H1 (cell line): Measurements from ENCODE around the gene NBAS. TPM values are rescaled to one million over a fixed set of nuclear protein-coding genes. Genes with fewer than 3 reads are reported as not detected.

Source experiments
- CTCF ChIA-PET: fragments of 300-600 bp; sonication (Branson Sonifier 250); formaldehyde crosslinking; loops from one replicate; lab custom pipeline; 2021; ENCODE audit not compliant: partially characterized antibody; lab: Charles Lee
- POLR2A ChIA-PET: fragments of 300-600 bp; sonication (Branson Sonifier 250); formaldehyde crosslinking; loops from one replicate; lab custom pipeline; 2021; ENCODE audit warnings: inconsistent platforms; ENCODE audit not compliant: partially characterized antibody; lab: Charles Lee
- DNase-seq, 2 experiments: peaks; one replicate each; pipeline versions ENCODE4 v3.0.0 to v3.0.0-alpha.2; 2010 to 2022; ENCODE audit warnings: low spot score in 2 of 2, low read depth in 1 of 2, mixed read lengths in 1 of 2
- FAIRE-seq: peaks from 2 replicates; lab custom pipeline; 2011; peaks lifted over from hg19 to GRCh38; lab: Jason Lieb, UNC
- H2AFZ ChIP-seq: 2 replicates; pipeline ENCODE4 v1.8.1; 2012; ENCODE audit warnings: low read length, inconsistent platforms
- H2AK5ac ChIP-seq: 2 replicates; pipeline ENCODE4 v1.6.1; 2013; ENCODE audit warnings: low read depth, low read length
- H2BK120ac ChIP-seq: replicated peaks from 2 replicates; pipeline ENCODE3; 2013; ENCODE audit warnings: low read depth, low read length, inconsistent platforms
- H2BK12ac ChIP-seq: 2 replicates; pipeline ENCODE4 v1.6.1; 2013; ENCODE audit warnings: low read depth, low read length
- H2BK15ac ChIP-seq: 2 replicates; pipeline ENCODE4 v1.6.1; 2013; ENCODE audit warnings: low read length
- H2BK20ac ChIP-seq: 2 replicates; pipeline ENCODE4 v1.6.1; 2013; ENCODE audit warnings: low read length
- H2BK5ac ChIP-seq: 2 replicates; pipeline ENCODE4 v1.6.1; 2013; ENCODE audit warnings: low read depth, low read length
- H3K14ac ChIP-seq: 2 replicates; pipeline ENCODE4 v1.6.1; 2013; ENCODE audit warnings: inconsistent platforms; ENCODE audit not compliant: insufficient read length
- H3K18ac ChIP-seq: 2 replicates; pipeline ENCODE4 v1.6.1; 2013; ENCODE audit warnings: low read length; ENCODE audit errors: extremely low read depth
- H3K23ac ChIP-seq: 2 replicates; pipeline ENCODE4 v1.6.1; 2013; ENCODE audit warnings: inconsistent platforms; ENCODE audit not compliant: insufficient read length
- H3K23me2 ChIP-seq: 2 replicates; pipeline ENCODE4 v1.6.1; 2013; ENCODE audit warnings: low read depth, low read length
- H3K27ac ChIP-seq: 2 replicates; pipeline ENCODE4 v1.6.1; 2011; ENCODE audit warnings: low read depth, low read length, inconsistent platforms
- H3K27me3 ChIP-seq, 4 experiments: replicated peaks in 1 of 4; 1 replicate in 1 of 4; 2 replicates in 3 of 4; pipeline versions ENCODE4 v1.6.1 to v1.8.1; 2011 to 2013; ENCODE audit warnings: low read length in 3 of 4, mild to moderate bottlenecking in 3 of 4, inconsistent platforms in 2 of 4, mixed read lengths in 2 of 4, moderate library complexity in 1 of 4; ENCODE audit not compliant: control insufficient read depth in 3 of 4, insufficient read depth in 3 of 4; ENCODE audit errors: extremely low read depth in 1 of 4
- H3K36me3 ChIP-seq, 4 experiments: 2 replicates each; pipeline versions ENCODE4 v1.6.1 to v1.8.1; 2011 to 2013; ENCODE audit warnings: mild to moderate bottlenecking in 4 of 4, low read length in 3 of 4, moderate library complexity in 2 of 4, control low read depth in 1 of 4, inconsistent platforms in 1 of 4; ENCODE audit not compliant: insufficient read depth in 4 of 4, control insufficient read depth in 2 of 4
- H3K4ac ChIP-seq: replicated peaks from 2 replicates; pipeline ENCODE3; 2013; ENCODE audit warnings: low read length, low read depth, mixed read lengths, inconsistent platforms; ENCODE audit not compliant: insufficient read length
- H3K4me1 ChIP-seq, 4 experiments: replicated peaks in 1 of 4; 1 replicate in 1 of 4; 2 replicates in 3 of 4; pipeline versions ENCODE4 v1.6.1 to v1.8.1; 2011 to 2013; ENCODE audit warnings: low read length in 3 of 4, inconsistent platforms in 2 of 4, mixed read lengths in 1 of 4; ENCODE audit not compliant: insufficient read depth in 4 of 4, control insufficient read depth in 3 of 4
- H3K4me2 ChIP-seq, 2 experiments: 2 replicates each; pipeline versions ENCODE4 v1.6.1 to v1.8.1; 2011 to 2013; ENCODE audit warnings: low read depth in 2 of 2, low read length in 2 of 2, control low read depth in 1 of 2, inconsistent platforms in 1 of 2, mild to moderate bottlenecking in 1 of 2; ENCODE audit not compliant: insufficient read depth in 1 of 2
- H3K4me3 ChIP-seq, 4 experiments: fragments of 200-600, 300-600 bp in 1 of 4; sonication (generic), shearing (Covaris generic), sonication (Bioruptor Twin) in 1 of 4; 2 replicates each; pipeline versions ENCODE4 v1.5.1 to v1.8.1; 2011 to 2016; ENCODE audit warnings: low read length in 4 of 4, low read depth in 3 of 4, control low read depth in 2 of 4, inconsistent platforms in 2 of 4, mild to moderate bottlenecking in 2 of 4, mixed read lengths in 1 of 4, moderate library complexity in 1 of 4; ENCODE audit not compliant: insufficient read depth in 2 of 4; ENCODE audit errors: extremely low read depth in 1 of 4
- H3K56ac ChIP-seq: replicated peaks from 2 replicates; pipeline ENCODE3; 2013; ENCODE audit warnings: low read depth, mild to moderate bottlenecking, mixed read lengths, low read length, inconsistent platforms; ENCODE audit not compliant: insufficient read length
- H3K79me1 ChIP-seq: 2 replicates; pipeline ENCODE4 v1.6.1; 2013; ENCODE audit warnings: low read depth, low read length, control low read depth
- H3K79me2 ChIP-seq, 2 experiments: 2 replicates each; pipeline versions ENCODE4 v1.6.1 to v1.8.1; 2012 to 2013; ENCODE audit warnings: low read length in 2 of 2, mild to moderate bottlenecking in 2 of 2, inconsistent platforms in 1 of 2; ENCODE audit not compliant: insufficient read depth in 2 of 2, control insufficient read depth in 1 of 2
- H3K9ac ChIP-seq, 4 experiments: replicated peaks in 1 of 4; 1 replicate in 1 of 4; 2 replicates in 3 of 4; pipeline versions ENCODE4 v1.6.1 to v1.8.1; 2011 to 2013; ENCODE audit warnings: low read depth in 3 of 4, low read length in 3 of 4, control low read depth in 2 of 4, mild to moderate bottlenecking in 2 of 4, moderate library complexity in 2 of 4, inconsistent platforms in 1 of 4; ENCODE audit errors: extremely low read depth in 1 of 4
- H3K9me3 ChIP-seq, 2 experiments: 2 replicates each; pipeline versions ENCODE4 v1.6.1 to v1.8.1; 2012 to 2013; ENCODE audit warnings: mild to moderate bottlenecking in 2 of 2, moderate library complexity in 2 of 2, control low read depth in 1 of 2, inconsistent platforms in 1 of 2, low read depth in 1 of 2, low read length in 1 of 2, mixed read lengths in 1 of 2; ENCODE audit not compliant: insufficient read depth in 2 of 2
- H4K20me1 ChIP-seq, 2 experiments: replicated peaks in 1 of 2; 2 replicates each; pipeline versions ENCODE3 to v1.8.1; 2011 to 2013; ENCODE audit warnings: inconsistent platforms in 2 of 2, low read length in 2 of 2, mild to moderate bottlenecking in 1 of 2; ENCODE audit not compliant: insufficient read depth in 2 of 2, control insufficient read depth in 1 of 2
- H4K5ac ChIP-seq: 2 replicates; pipeline ENCODE4 v1.6.1; 2013; ENCODE audit warnings: low read length, low read depth, mixed read lengths, inconsistent platforms; ENCODE audit not compliant: insufficient read length
- H4K8ac ChIP-seq: 2 replicates; pipeline ENCODE4 v1.8.0; 2013; ENCODE audit warnings: mild to moderate bottlenecking, moderate library complexity, low read length, inconsistent platforms; ENCODE audit not compliant: insufficient read depth; ENCODE audit errors: extremely low read depth
- H4K91ac ChIP-seq: replicated peaks from 2 replicates; pipeline ENCODE3; 2013; ENCODE audit warnings: low read length, mixed read lengths, inconsistent platforms; ENCODE audit not compliant: insufficient read length
- BCL11A ChIP-seq, 2 experiments: IDR thresholded peaks; one replicate each; pipeline ENCODE4 v1.6.1; 2011; ENCODE audit warnings: low read depth in 2 of 2, low read length in 2 of 2, mild to moderate bottlenecking in 2 of 2
- CBX8 ChIP-seq: fragments of 300-800, 300-1000 bp; sonication (generic); IDR thresholded peaks from 2 replicates; pipeline ENCODE4 v1.7.1; 2016; ENCODE audit warnings: low read depth, low read length, borderline replicate concordance
- FOSL1 ChIP-seq: IDR thresholded peaks from 2 replicates; pipeline ENCODE4 v1.6.1; 2011; ENCODE audit warnings: mild to moderate bottlenecking, low read depth, low read length, moderate library complexity; ENCODE audit not compliant: insufficient read depth
- GTF2F1 ChIP-seq: IDR thresholded peaks from 2 replicates; pipeline ENCODE4 v1.6.1; 2012; ENCODE audit warnings: low read depth, low read length, improper control_type of control experiment, borderline replicate concordance
- HDAC6 ChIP-seq: IDR thresholded peaks from one replicate; pipeline ENCODE4 v1.7.1; 2012; ENCODE audit warnings: low read depth, mild to moderate bottlenecking, inconsistent platforms, low read length, moderate library complexity
- JUND ChIP-seq: IDR thresholded peaks from 2 replicates; pipeline ENCODE4 v1.6.1; 2011; ENCODE audit warnings: mild to moderate bottlenecking, improper control_type of control experiment, low read length
- KDM1A ChIP-seq: fragments of 200-600, 300-600 bp; sonication (generic); IDR thresholded peaks from 2 replicates; pipeline ENCODE4 v1.7.1; 2016; ENCODE audit warnings: mild to moderate bottlenecking, low read length, borderline replicate concordance
- NRF1 ChIP-seq: IDR thresholded peaks from 2 replicates; pipeline ENCODE4 v1.6.1; 2011; ENCODE audit warnings: mild to moderate bottlenecking, low read depth, low read length, improper control_type of control experiment
- RBBP5 ChIP-seq: IDR thresholded peaks from 2 replicates; pipeline ENCODE4 v1.7.1; 2012; ENCODE audit warnings: low read depth, mild to moderate bottlenecking, inconsistent platforms, low read length, moderate library complexity, borderline replicate concordance
- RXRA ChIP-seq: IDR thresholded peaks from 2 replicates; pipeline ENCODE4 v1.6.1; 2011; ENCODE audit warnings: low read depth, mild to moderate bottlenecking, low read length, moderate library complexity; ENCODE audit not compliant: insufficient read depth
- SIN3A ChIP-seq, 2 experiments: IDR thresholded peaks in 1 of 2; conservative IDR thresholded peaks in 1 of 2; 2 replicates each; pipeline ENCODE4 v1.6.1; 2011 to 2012; ENCODE audit warnings: low read length in 2 of 2, improper control_type of control experiment in 1 of 2, low read depth in 1 of 2, mild to moderate bottlenecking in 1 of 2
- SIX5 ChIP-seq: IDR thresholded peaks from 2 replicates; pipeline ENCODE4 v1.6.1; 2011; ENCODE audit warnings: mild to moderate bottlenecking, low read depth, low read length
- TCF12 ChIP-seq: IDR thresholded peaks from 2 replicates; pipeline ENCODE4 v1.6.1; 2011; ENCODE audit warnings: low read depth, mild to moderate bottlenecking, low read length
- TEAD4 ChIP-seq: IDR thresholded peaks from 2 replicates; pipeline ENCODE4 v1.6.1; 2012; ENCODE audit warnings: low read depth, low read length, inconsistent platforms, mixed read lengths
- WGBS, 2 experiments: shearing (Covaris generic) in 1 of 2; methylation state at CpG; one replicate each; pipeline versions ENCODE4 v1.1.6 to v1.1.7; 2013 to 2015; ENCODE audit warnings: low lambda C conversion rate in 2 of 2, mixed read lengths in 2 of 2, inconsistent platforms in 1 of 2, low coverage in 1 of 2, missing lambda C conversion rate in 1 of 2; ENCODE audit not compliant: insufficient replicate concordance in 2 of 2, insufficient coverage in 1 of 2, insufficient read length in 1 of 2; ENCODE audit errors: extremely low coverage in 1 of 2, missing lambda C conversion rate in 1 of 2; 5-methylcytosine and 5-hydroxymethylcytosine counted together
- polyA plus RNA-seq, 7 experiments: library from polyadenylated mRNA; depleted of rRNA in 3 of 7; stranded (reverse) in 5 of 7; unstranded in 2 of 7; fragments of >200 nt in 5 of 7; fragments of 200-250 nt in 2 of 7; gene quantifications; 1 replicate in 5 of 7; 2 replicates in 1 of 7; 4 replicates in 1 of 7; pipeline versions ENCODE4 v1.2.1 to v1.2.3, GENCODE V29; 2011 to 2013; ENCODE audit warnings: missing spikeins in 2 of 7, mixed read lengths in 2 of 7
- total RNA-seq: library from RNA; stranded (reverse); fragmentation: NEBNext Ultra II Directional; extraction: Animal tissue kit (Norgen Biotek cat#: 25700); gene quantifications from 2 replicates; pipeline ENCODE4 v1.2.1, GENCODE V29; 2021

Gene NBAS
- total and polyA plus RNA-seq, 2 of the 8 experiments (the other 6 are each of a cell fraction or from before 2014, with no cell fraction given), result 19.6 to 34.8 TPM

DNA sequence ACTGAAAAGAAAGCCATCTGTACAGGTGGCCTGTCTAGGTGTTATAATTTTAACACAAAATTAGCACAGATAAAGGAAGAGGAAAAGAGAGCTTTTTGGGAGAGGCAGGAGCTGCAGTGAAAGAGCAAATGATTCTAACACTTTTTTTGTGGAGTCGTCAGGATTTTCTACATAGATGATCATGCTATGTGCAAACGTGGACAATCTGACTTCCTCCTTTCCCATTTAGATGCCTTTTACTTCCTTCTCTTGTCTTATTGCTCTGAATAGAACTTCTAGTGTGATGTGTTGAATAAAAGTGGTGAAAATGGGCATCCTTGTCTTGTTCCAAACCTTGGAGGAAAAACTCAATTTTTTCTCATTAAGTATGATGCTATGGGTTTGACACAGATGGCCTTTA, 334.5 kb downstream of the NBAS start:
- no peak for DNase-seq
- no peak overlapping the region for H3K4me3 ChIP-seq
- no peak overlapping the region for H2BK15ac ChIP-seq
- no peak overlapping the region for H2AFZ ChIP-seq
- no peak overlapping the region for H3K14ac ChIP-seq
- no peaks in the 10 kb centered on the region for H4K20me1 ChIP-seq
- H3K79me1 ChIP-seq, result no peaks in the 10 kb centered on the region
- H3K23me2 ChIP-seq, result no peaks in the 10 kb centered on the region
- WGBS, 2 experiments, result 93% methylated on average over 2 of the region's 2 CpGs; no CpG with 5 or more reads in 1 of the 2 experiments
- no peak overlapping the region for H3K23ac ChIP-seq
- no peak overlapping the region for H3K4ac ChIP-seq
- no peak overlapping the region for H2BK12ac ChIP-seq
- H2BK5ac ChIP-seq, result no peak overlapping the region
- H2BK120ac ChIP-seq, result no peak overlapping the region
- no peak overlapping the region for H3K4me2 ChIP-seq
- ChIA-PET POLR2A (no interaction called here), CTCF (no interaction called here)
- no peaks in the 10 kb centered on the region for H3K27me3 ChIP-seq
- H3K9ac ChIP-seq, result no peak overlapping the region
- H4K8ac ChIP-seq, result no peak overlapping the region
- no peak for FAIRE-seq
- H3K36me3 ChIP-seq, result no peaks in the 10 kb centered on the region
- no peak overlapping the region for H2BK20ac ChIP-seq
- H3K27ac ChIP-seq, result no peak overlapping the region
- H3K56ac ChIP-seq, result no peak overlapping the region
- no peaks in the 10 kb centered on the region for H3K4me1 ChIP-seq
- no peak overlapping the region for H4K91ac ChIP-seq
- no peak overlapping the region for H2AK5ac ChIP-seq
- no peak for TF ChIP-seq RXRA
- TF ChIP-seq RBBP5, result no peak
- TF ChIP-seq TCF12, result no peak
- TF ChIP-seq NRF1, result no peak
- TF ChIP-seq CBX8, result no peak
- no peak for TF ChIP-seq SIX5
- no peak for TF ChIP-seq BCL11A (IDR thresholded peaks at IDR 0.05; ENCODE audit: low read depth in 2 of 2, low read length in 2 of 2)
- TF ChIP-seq GTF2F1, result no peak
- TF ChIP-seq SIN3A (conservative IDR thresholded peaks at IDR 0.05 in 1 of 2, IDR thresholded peaks at IDR 0.05 in 1 of 2; ENCODE audit: low read depth in 1 of 2, low read length in 2 of 2), result no peak
- TF ChIP-seq FOSL1, result no peak
- no peak for TF ChIP-seq HDAC6
- no peak for TF ChIP-seq JUND
- TF ChIP-seq KDM1A, result no peak
- no peak for TF ChIP-seq TEAD4
- TF ChIP-seq, all 59 proteins: peak for 0
- Histone ChIP-seq H4K5ac (no peak overlapping the region), H3K18ac (no peak overlapping the region), H3K79me2 (no peaks in the 10 kb centered on the region), H3K9me3 (no peaks in the 10 kb centered on the region)
